Epithelial cell of proximal tubule (primary cell): ENCODE results near the gene TLCD3A. TPM values are rescaled to one million over a fixed set of nuclear protein-coding genes. Genes with fewer than 3 reads are reported as not detected.
A peak's percentile ranks its signal among the peaks of the same experiment; 100 is the strongest.

Experiments used
- DNase-seq: peaks from one replicate; pipeline ENCODE4 v3.0.0-alpha.2; 2011; ENCODE audit warnings: low read depth
- H3K4me3 ChIP-seq: 2 replicates; pipeline ENCODE4 v1.5.1; 2011; ENCODE audit warnings: low read depth, mild to moderate bottlenecking, low read length
- CTCF ChIP-seq: conservative IDR thresholded peaks from 2 replicates; pipeline ENCODE4 v1.5.1; 2012; ENCODE audit warnings: low read depth, mild to moderate bottlenecking, low read length
- total RNA-seq: library from RNA; depleted of rRNA; stranded (reverse); fragments of >200 nt; gene quantifications from 2 replicates; pipeline ENCODE4 v1.2.3, GENCODE V29; 2015

TLCD3A gene
- total RNA-seq, 1 donor from 2014 or later = 35.6 TPM

DNA sequence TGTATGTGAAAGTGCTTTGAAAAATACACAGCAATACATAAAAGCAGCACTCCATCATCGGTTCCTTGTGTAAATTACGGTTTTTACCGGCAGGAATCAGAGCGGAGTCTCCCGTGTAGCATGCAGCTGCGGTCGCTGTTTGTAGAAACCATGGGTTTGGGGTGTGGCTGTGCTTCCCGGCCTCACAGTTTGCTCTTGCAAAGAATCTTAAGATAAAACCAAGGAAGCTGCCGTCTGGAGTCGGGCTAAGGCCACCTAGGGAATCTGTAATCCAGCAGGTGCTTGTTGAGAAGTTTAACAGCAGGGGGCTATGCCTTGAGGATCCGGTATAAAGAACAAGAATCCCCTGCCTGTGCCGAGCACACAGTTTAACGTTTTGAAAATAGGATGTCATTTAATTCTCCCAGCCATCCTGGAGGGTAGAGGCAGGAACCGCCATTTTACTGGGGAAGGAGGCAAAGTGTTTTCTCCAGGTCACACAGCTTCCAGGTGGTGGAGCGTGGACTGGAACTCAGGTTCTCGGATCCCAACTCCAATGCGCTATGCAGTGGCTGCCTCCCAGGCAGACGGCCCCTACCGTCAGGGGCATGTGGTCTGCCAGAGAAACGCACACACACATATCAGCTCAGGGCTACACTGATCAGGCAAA, 6.0 kb upstream of the TLCD3A start:
- no peak overlapping the region for H3K4me3 ChIP-seq
- TF ChIP-seq CTCF = no peak
- DNase-seq = no peak

- no peak overlapping the region for H3K4me3 ChIP-seq
- DNase-seq = no peak
- no peak for TF ChIP-seq CTCF
Observed at GRCh38 chr17:728911-729310, 3.5 kb upstream of the TLCD3A start.

- no peak for DNase-seq
- H3K4me3 ChIP-seq = peak overlapping the region; percentile 79
- TF ChIP-seq CTCF = no peak
Observed at GRCh38 chr17:731644-732066, 741 bp upstream of the TLCD3A start.

DNA sequence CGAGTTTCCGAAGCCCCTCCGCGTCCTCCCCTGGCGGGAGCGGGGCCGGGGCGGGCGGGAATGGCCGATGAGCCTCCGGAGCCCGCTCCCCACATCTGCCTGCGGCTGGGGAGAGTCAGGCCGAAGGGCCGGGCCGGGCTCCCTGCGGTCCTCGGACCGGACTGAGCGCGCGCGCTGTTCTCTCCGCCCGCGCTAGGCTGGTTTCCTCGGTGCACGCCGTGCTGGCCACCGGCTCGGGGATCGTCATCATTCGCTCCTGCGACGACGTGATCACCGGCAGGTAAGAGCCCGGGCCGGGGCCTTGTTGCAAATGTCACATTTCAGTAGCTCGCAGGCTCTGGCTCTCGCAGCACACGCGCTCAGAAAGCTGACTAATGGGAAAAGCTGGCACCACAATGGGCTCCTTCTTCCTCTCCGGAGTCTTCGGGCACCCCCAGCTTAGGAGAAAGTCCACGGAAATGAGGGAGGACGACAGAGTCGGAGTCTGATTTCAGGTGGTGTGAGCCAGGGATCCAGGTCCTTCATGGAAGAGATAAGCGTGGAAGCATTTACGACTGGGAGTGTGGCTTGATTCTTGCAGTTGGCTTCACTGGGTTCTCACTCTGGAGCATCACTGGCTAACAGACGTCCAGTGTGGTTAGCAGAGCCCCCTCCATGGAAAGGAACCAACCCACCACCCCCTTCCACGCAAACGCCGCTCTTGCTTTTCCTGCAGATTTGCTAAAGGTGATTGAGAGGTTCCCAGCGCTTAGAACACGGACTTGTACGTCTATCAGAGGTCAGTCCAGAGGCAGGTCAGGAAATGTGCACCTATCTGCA, 715 bp downstream of the TLCD3A start:
- H3K4me3 ChIP-seq = peak overlapping the region; percentile 79
- TF ChIP-seq CTCF = no peak
- DNase-seq = no peak

DNA sequence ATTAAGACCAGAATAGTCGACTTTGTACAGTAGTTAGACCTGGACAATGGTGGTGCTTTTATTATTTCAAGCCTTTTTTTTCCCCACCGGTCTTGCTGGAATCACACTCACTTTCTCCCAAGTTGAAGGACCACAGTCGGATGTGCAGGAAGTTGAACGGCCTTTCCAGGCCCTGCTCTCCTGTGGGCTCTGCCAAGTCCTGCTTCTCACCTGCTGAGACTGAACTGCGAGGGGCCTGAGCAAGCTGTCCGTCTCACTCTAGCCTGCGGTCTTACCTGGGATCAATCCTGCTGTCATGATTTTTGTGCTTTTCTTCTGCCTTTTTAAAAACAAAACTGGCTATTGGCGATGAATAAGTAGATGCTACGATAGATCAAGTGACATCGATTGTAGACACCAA, 1.3 kb downstream of the TLCD3A start:
- H3K4me3 ChIP-seq = peak overlapping the region; percentile 79
- TF ChIP-seq CTCF = no peak
- DNase-seq = no peak

GRCh38 chr17:737561-738113, 5.2 kb downstream of the TLCD3A start:
- no peak for TF ChIP-seq CTCF
- DNase-seq = no peak
- no peak overlapping the region for H3K4me3 ChIP-seq
